Mucosa of stomach (tissue), 1 donor: ENCODE data around the gene DYRK2.
A peak's percentile ranks its signal among the peaks of the same experiment; 100 is the strongest.

Experiments
- H3K27me3 ChIP-seq: one replicate; pipeline ENCODE4 v1.7.0; 2013; ENCODE audit warnings: mild to moderate bottlenecking, low read length; ENCODE audit not compliant: control insufficient read depth, insufficient read depth
- H3K36me3 ChIP-seq: one replicate; pipeline ENCODE4 v1.7.0; 2013; ENCODE audit warnings: low read length; ENCODE audit not compliant: control insufficient read depth, insufficient read depth
- H3K4me1 ChIP-seq: one replicate; pipeline ENCODE4 v1.7.0; 2013; ENCODE audit warnings: mild to moderate bottlenecking, low read length; ENCODE audit not compliant: control insufficient read depth, insufficient read depth
- H3K4me3 ChIP-seq: one replicate; pipeline ENCODE4 v1.7.0; 2013; ENCODE audit warnings: low read length
- H3K9ac ChIP-seq: one replicate; pipeline ENCODE4 v1.7.0; 2013; ENCODE audit warnings: mild to moderate bottlenecking, low read length, moderate library complexity
- H3K9me3 ChIP-seq: one replicate; pipeline ENCODE4 v1.7.0; 2013; ENCODE audit warnings: mild to moderate bottlenecking, low read length, moderate library complexity; ENCODE audit not compliant: control insufficient read depth
- donor health status: Pancreatic carcinoma.

Gene DYRK2

DNA sequence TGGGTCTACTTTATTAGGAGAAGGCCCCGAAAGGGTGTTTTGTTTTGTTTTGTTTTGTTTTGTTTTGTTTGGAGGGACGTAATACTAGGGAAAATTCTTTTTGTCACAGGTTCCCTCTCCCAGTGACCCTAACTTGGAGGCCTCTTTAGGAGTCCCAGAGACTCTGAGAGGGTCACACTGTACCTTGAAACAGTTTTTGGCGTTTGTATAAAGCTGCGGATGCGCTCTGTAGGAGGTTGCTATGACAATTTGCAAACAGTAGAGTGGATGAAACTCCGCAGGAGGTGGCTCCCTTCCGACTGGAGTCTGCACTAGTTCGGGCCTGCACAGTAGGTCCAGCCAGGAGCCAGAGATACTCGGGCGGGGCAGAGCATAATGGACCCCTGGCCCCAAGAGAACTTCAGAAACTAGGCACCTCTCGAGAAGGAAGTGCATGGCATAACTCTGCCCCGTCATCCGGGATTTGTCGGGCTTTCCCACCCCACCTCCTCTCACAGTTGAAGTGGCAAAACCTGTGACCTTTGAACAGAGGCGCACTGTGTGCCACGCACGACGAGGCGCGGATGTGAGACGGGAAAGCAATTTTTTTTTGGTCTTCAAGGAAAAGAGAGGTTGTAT lies 1.3 kb upstream of the DYRK2 start:
- Histone ChIP-seq H3K9me3 (no peaks in the 10 kb centered on the region), H3K36me3 (no peaks in the 10 kb centered on the region), H3K4me3 (peak overlapping the region; percentile 81), H3K4me1 (peaks cover 16% of the 10 kb centered on the region), H3K9ac (peak overlapping the region; percentile 92), H3K27me3 (no peaks in the 10 kb centered on the region)

DNA sequence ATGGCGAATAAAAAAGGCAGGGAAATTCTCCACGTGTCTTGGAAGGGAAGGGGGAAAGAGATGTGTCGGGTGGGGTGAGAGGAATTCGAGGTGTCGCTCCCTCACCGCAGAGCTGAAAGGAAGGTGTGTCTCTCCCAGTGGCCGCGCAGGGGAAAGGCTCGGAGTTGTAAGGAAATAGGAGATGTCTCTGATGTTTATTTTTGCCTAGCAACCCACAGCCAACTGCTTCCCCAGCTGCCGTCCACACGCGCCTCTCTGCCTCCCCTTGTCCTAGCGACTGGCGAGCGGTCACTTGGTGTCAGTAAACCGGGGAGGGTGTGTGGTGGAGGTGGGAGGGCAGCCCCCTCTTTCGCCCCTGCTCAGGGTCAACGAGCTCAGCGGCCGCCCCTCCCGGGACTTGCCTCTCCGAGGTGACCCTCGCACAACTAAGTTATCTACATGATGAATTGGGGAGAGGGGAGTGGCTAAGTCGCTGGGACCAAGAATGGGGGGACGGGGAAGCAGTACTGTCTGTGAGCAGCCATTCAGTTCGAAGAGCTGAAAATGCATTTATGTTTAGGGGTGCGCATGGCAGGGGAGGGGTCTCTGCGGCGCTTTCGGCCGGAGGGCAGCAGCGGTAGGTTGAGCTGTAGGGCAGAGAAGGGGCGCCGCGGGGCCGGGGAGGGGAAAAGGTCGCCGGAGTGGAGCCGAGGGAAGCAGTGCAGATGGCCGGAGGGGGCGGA lies 585 bp upstream of the DYRK2 start:
- H3K27me3 ChIP-seq, result no peaks in the 10 kb centered on the region
- no peaks in the 10 kb centered on the region for H3K9me3 ChIP-seq
- H3K4me1 ChIP-seq, result peaks cover 16% of the 10 kb centered on the region
- H3K36me3 ChIP-seq, result no peaks in the 10 kb centered on the region
- peak overlapping the region; percentile 92 for H3K9ac ChIP-seq
- H3K4me3 ChIP-seq, result peak overlapping the region; percentile 81

GRCh38 chr12:67649261-67649569 lies 670 bp downstream of the DYRK2 start:
- H3K27me3 ChIP-seq, result no peaks in the 10 kb centered on the region
- no peaks in the 10 kb centered on the region for H3K9me3 ChIP-seq
- peak overlapping the region; percentile 90 for H3K9ac ChIP-seq
- no peaks in the 10 kb centered on the region for H3K36me3 ChIP-seq
- H3K4me3 ChIP-seq, result peak overlapping the region; percentile 58
- H3K4me1 ChIP-seq, result peaks cover 16% of the 10 kb centered on the region

- peaks cover 16% of the 10 kb centered on the region for H3K4me1 ChIP-seq
- H3K9ac ChIP-seq, result peak overlapping the region; percentile 90
- H3K4me3 ChIP-seq, result peak overlapping the region; percentile 58
- no peaks in the 10 kb centered on the region for H3K27me3 ChIP-seq
- no peaks in the 10 kb centered on the region for H3K36me3 ChIP-seq
- H3K9me3 ChIP-seq, result no peaks in the 10 kb centered on the region
Observed at GRCh38 chr12:67649570-67650387, 1.2 kb downstream of the DYRK2 start.

- H3K27me3 ChIP-seq, result no peaks in the 10 kb centered on the region
- peak overlapping the region; percentile 90 for H3K9ac ChIP-seq
- peak overlapping the region; percentile 58 for H3K4me3 ChIP-seq
- peaks cover 17% of the 10 kb centered on the region for H3K4me1 ChIP-seq
- no peaks in the 10 kb centered on the region for H3K9me3 ChIP-seq
- H3K36me3 ChIP-seq, result no peaks in the 10 kb centered on the region
Observed at GRCh38 chr12:67650388-67651131, 2.0 kb downstream of the DYRK2 start.

DNA sequence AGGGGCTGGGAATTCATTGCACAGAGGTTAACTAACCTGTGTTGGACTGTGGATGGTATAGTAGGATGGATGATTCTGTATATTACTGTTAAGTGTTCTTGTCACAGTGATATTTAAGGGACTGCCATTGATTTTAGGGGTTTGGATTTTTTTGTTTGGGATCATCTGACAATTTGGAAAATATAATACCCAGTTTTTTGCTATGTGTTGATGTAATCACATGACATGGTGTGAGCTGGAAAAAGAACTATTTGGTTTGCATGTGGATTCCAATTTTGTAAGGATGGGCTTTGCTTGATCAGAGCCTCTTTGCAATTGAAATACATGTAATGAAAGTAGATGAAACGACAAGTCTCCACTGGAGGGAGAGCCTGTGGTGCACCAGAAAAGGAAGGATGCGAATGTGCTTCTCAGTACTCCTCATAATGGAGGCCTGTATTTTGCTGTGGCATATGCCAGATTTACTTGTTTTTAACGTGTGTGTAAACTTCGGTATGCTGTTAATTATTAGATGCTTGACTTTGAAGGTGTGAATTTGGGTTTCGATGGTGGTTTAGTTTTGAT lies 2.7 kb downstream of the DYRK2 start:
- H3K36me3 ChIP-seq, result no peaks in the 10 kb centered on the region
- H3K9me3 ChIP-seq, result no peaks in the 10 kb centered on the region
- peak overlapping the region; percentile 58 for H3K4me3 ChIP-seq
- peak overlapping the region; percentile 90 for H3K9ac ChIP-seq
- H3K27me3 ChIP-seq, result no peaks in the 10 kb centered on the region
- peaks cover 20% of the 10 kb centered on the region for H3K4me1 ChIP-seq

DNA sequence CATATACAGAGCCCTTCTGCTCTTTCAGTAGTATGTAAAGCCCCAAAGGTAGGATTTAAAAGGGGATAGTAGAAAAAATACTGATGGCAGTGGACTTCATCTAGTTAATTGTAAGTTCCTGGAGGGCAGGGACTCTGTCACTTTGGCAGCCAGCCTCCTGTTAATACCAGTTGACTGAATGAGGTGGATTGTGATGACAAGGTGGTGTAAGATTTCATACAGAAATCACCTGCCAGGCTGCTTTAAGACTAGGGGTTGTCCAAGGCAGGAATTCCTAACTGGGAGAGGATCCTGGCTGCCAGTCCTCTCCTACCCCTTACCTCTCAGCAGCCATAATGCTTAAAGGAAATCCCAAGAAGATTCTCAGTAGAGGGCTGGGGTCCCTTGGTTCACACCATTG lies 7.3 kb downstream of the DYRK2 start:
- Histone ChIP-seq H3K9ac (no peak overlapping the region), H3K27me3 (no peaks in the 10 kb centered on the region), H3K9me3 (no peaks in the 10 kb centered on the region), H3K36me3 (peaks cover 3% of the 10 kb centered on the region), H3K4me3 (no peak overlapping the region), H3K4me1 (peaks cover 13% of the 10 kb centered on the region)

DNA sequence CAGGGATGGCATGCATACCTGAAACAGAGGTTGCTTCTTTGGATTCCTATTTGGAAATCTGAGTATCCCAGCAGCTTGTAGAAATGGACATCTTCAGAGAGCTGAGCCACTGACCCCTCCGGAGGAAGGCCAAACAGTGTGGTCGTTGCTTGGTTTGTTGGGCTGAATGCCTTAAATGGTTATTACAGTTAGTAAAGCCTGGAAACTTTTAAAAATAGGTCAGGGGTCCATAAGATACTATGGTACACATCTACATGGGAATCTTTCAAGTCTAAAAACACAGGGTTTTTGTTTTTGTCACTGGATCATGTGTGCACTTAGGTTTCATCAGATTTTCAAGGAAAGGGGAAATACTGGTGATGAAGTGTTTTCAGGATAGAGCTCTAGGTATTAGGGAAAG lies 7.7 kb downstream of the DYRK2 start:
- Histone ChIP-seq H3K4me1 (peaks cover 13% of the 10 kb centered on the region), H3K27me3 (no peaks in the 10 kb centered on the region), H3K36me3 (peaks cover 3% of the 10 kb centered on the region), H3K9me3 (no peaks in the 10 kb centered on the region), H3K9ac (no peak overlapping the region), H3K4me3 (no peak overlapping the region)

DNA sequence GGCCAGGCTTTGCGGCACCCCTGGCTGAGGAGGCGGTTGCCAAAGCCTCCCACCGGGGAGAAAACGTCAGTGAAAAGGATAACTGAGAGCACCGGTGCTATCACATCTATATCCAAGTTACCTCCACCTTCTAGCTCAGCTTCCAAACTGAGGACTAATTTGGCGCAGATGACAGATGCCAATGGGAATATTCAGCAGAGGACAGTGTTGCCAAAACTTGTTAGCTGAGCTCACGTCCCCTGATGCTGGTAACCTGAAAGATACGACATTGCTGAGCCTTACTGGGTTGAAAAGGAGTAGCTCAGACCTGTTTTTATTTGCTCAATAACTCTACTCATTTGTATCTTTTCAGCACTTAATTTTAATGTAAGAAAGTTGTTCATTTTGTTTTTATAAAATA lies 9.9 kb downstream of the DYRK2 start:
- peaks cover 3% of the 10 kb centered on the region for H3K36me3 ChIP-seq
- H3K27me3 ChIP-seq, result no peaks in the 10 kb centered on the region
- no peak overlapping the region for H3K4me3 ChIP-seq
- H3K9ac ChIP-seq, result no peak overlapping the region
- no peaks in the 10 kb centered on the region for H3K9me3 ChIP-seq
- H3K4me1 ChIP-seq, result peaks cover 13% of the 10 kb centered on the region

- no peak overlapping the region for H3K9ac ChIP-seq
- H3K4me1 ChIP-seq, result peaks cover 13% of the 10 kb centered on the region
- H3K27me3 ChIP-seq, result no peaks in the 10 kb centered on the region
- peaks cover 3% of the 10 kb centered on the region for H3K36me3 ChIP-seq
- H3K9me3 ChIP-seq, result no peaks in the 10 kb centered on the region
- H3K4me3 ChIP-seq, result no peak overlapping the region
Observed at GRCh38 chr12:67659292-67659691, 10.7 kb downstream of the DYRK2 start.

- peaks cover 3% of the 10 kb centered on the region for H3K36me3 ChIP-seq
- H3K9me3 ChIP-seq, result no peaks in the 10 kb centered on the region
- H3K9ac ChIP-seq, result no peak overlapping the region
- no peaks in the 10 kb centered on the region for H3K27me3 ChIP-seq
- H3K4me3 ChIP-seq, result no peak overlapping the region
- H3K4me1 ChIP-seq, result peaks cover 8% of the 10 kb centered on the region
Observed at GRCh38 chr12:67661311-67662021, 12.9 kb downstream of the DYRK2 start.
